C4-2B (cell line): Measurements from ENCODE around the gene ADD2.

Source experiments
- H3K27ac ChIP-seq: fragments of 450-650 bp; 2 replicates; pipeline ENCODE4 v1.5.1; 2017
- ZFX ChIP-seq: fragments of 450-650 bp; IDR thresholded peaks from 2 replicates; pipeline ENCODE4 v1.6.1; 2017
- TF ChIP-seq, protein P1 (sequence below): fragments of 450-650 bp; conservative IDR thresholded peaks from 2 replicates; pipeline ENCODE4 v1.5.1; 2017; ENCODE audit warnings: mild to moderate bottlenecking

ADD2 gene

DNA sequence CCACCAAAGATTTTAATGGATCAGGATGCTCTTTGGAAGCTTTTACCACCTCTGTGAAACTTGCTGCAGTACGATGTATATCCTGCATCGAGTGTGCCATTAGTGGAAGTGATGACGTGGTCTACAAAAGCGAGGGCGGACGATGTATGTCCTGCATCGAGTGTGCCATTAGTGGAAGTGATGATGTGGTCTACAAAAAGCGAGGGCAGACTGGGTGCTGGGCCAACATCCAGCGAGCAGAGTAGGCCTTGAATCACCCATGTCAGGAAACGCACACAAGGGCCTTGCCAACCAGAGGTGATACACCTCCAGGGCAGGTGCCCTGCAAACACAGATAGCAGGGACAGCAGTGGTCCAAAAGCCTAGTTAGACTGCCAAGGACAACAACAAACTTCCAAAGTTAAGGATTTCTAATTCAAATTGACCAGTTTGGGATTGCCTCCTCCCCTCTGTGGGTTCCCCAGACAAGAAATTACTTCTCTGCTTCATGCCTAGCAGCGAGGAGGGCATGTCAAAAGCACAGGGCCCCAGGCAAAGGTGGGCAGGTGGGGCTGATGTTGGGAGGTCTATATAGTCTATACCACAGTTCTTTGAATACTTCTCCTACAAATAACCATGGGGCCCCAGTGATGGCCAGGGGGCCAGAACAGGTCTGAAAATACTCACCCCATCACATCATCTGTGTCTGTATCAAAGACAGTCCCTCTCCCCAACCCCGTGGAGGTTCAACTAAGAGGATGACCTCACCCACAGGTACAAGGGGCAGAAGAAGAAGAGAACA lies 70.2 kb downstream of the ADD2 start:
- no peak for TF ChIP-seq ZFX
- TF ChIP-seq, protein P1, sequence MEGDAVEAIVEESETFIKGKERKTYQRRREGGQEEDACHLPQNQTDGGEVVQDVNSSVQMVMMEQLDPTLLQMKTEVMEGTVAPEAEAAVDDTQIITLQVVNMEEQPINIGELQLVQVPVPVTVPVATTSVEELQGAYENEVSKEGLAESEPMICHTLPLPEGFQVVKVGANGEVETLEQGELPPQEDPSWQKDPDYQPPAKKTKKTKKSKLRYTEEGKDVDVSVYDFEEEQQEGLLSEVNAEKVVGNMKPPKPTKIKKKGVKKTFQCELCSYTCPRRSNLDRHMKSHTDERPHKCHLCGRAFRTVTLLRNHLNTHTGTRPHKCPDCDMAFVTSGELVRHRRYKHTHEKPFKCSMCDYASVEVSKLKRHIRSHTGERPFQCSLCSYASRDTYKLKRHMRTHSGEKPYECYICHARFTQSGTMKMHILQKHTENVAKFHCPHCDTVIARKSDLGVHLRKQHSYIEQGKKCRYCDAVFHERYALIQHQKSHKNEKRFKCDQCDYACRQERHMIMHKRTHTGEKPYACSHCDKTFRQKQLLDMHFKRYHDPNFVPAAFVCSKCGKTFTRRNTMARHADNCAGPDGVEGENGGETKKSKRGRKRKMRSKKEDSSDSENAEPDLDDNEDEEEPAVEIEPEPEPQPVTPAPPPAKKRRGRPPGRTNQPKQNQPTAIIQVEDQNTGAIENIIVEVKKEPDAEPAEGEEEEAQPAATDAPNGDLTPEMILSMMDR: no peak
- no peak overlapping the region for H3K27ac ChIP-seq

DNA sequence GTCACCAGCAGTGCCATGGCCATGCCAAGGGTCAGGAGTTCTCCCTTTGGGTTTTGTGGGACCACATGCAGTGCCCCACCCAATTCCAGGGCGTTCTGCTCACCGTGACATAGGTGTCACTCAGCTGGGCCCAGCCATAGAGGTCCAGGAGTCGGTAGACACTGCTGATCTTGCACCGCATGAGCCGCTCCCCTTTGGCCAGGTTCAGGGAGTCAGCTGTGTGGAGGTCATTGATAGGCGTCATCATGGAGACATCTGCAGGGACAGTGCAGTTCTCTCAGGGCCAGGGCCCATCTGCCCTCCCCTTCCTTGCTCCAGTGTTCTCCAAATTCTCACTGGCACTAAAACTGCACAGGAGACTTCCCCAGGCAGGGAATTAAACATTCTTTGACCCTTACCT lies 71.9 kb downstream of the ADD2 start:
- no peak for TF ChIP-seq ZFX
- TF ChIP-seq, protein P1: no peak
- H3K27ac ChIP-seq: no peak overlapping the region

DNA sequence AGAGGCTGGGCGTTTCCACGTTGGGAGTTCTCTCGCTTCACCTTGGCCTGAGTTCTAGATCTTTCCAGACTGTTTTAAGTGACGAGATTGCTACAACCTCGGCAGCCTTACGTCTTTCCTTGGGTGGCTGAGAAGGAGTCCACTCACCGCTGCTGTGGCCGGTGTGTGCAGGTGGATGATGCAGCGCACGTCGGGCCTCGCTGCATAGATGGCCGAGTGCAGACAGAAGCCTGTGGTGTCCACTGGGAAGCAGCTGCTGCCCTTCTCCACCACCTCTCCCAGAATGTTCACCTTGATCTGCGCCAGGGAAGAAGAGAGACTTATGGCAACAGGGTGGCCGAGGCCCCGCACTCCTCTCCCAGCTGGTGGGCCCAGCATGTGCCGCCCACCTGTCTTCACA lies 75.7 kb downstream of the ADD2 start:
- no peak overlapping the region for H3K27ac ChIP-seq
- no peak for TF ChIP-seq ZFX
- TF ChIP-seq, protein P1: no peak

DNA sequence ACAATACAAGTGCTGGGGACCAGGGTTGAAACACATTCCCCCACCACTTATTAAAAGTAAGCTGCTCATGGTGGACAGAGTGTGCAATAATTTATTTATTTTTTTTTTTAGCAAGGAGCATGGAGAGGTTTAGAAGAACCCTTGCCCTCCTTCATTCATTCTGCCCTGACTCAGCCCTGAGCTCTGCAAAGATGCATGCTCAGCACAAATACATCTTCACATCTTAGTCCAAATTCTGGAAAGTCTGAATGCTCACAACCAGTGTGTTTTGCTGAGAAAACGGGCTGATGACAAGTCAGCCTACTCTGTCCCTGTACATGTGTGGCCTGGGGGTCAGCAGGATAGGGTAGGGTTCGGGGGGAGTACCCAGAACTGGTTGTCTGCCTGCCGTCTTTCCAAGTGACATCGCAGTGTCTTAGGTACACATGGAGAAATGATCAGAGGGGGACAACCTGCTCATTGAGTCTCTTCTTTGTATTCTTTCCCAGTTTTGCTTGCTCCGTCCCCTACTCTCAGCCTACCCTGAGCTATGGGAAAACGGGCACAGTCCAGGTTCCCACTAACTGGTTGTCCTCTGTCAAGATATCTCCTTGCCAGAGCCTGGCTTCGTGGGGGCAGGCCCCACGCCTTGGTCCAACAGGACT lies 76.4 kb downstream of the ADD2 start:
- no peak for TF ChIP-seq ZFX
- TF ChIP-seq, protein P1: no peak
- no peak overlapping the region for H3K27ac ChIP-seq

DNA sequence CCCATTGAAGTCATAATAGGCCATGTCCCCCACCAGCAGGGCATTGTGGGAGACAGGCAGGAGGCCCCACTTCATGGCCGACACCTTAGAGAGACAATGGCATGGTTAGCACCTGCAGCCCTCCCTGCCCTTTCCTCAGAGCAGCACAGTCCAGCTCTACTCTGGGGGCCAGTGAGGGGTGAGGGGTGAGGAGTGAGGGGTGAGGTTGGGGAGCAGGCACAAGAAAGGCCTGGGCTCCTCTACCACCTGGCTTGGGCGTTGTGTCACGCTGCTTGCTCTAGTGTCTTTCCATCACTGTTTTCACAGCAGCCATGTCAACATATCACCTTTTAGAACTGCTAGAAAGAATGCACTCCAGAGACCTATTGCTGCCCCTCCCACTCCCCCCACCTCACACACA lies 77.2 kb downstream of the ADD2 start:
- TF ChIP-seq, protein P1: no peak
- TF ChIP-seq ZFX: no peak
- no peak overlapping the region for H3K27ac ChIP-seq

DNA sequence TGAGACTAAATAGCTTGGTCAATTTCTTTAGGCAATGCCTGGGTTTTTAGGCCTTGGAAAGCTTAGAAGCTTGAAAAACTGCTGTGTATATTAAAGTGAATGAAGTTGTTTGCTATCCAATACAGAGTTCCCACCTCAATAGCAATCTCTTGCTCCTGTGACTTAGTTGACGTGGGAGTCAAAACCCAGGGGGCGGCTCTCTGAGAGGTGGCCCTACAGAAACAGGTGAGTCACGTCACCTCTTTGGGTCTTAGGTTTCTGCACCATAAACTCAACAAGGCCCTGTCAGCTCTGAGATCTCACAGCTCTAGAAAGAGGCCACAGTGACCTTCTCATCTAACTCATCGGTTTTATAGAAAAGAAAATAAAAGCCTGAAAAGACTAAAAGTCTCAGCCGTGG lies 79.6 kb downstream of the ADD2 start:
- no peak overlapping the region for H3K27ac ChIP-seq
- TF ChIP-seq, protein P1: no peak
- TF ChIP-seq ZFX: no peak

DNA sequence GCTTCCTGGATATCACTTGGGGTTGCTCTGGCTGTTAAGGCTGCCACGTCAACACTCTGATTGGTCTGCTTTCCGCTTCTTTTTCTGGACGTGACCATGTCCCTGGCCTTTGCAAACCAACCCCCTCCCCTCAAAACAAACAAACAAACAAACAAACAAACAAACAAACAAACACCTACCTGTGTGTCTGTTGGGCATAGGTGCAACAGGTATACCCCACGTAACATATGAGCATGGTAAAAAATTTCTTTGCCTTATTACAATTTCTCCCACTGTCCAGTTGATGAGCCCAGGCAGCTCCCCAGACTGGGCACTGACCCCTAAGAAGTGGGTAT lies 80.6 kb downstream of the ADD2 start:
- no peak overlapping the region for H3K27ac ChIP-seq

More for the DNA sequence above, 80.6 kb downstream of the ADD2 start:
- TF ChIP-seq, protein P1: no peak
- TF ChIP-seq ZFX: no peak
